Cerebellar nuclear complex (tissue), 1 donor: ENCODE results near the gene APOF.
"Not testable (repeated sequence)": the region's sequence is repeated elsewhere in the genome, so short reads cannot be mapped to it uniquely, and the experiment has no call there.

Experiments
- DNase-seq, 2 experiments: peaks; one replicate each; lab custom pipeline; 2025; lab: John Stamatoyannopoulos, UW

The APOF gene

DNA sequence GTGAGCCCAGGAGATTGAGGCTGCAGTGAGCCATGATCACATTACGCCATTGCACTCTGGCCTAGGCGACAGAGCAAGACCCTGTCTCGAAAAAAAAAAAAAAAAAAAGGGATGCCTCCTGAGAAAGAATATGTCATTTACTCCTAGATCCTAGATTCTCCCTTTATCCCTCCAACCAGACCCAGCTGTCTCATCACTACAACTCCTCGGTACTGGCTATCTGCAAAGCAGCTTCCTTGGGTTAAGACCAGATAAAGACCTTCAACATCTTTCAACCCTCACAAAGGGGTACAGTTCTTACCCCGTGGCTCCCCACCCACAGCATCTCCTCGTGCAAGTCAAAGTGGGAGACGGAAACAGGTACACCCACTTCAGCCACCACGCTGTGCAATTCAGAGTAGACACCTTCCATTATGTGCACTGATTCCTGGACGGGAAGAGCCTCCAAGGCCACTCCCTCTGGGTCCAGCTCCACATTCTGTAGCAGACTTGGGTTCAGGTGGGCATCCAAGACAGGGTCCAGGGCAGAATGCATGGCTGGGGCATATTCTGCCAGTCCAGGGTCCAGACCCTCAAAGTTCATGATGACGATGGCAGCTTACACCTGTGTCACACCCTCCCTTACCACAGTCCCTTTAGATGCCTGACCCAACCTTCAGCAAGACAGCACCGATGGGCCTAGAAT lies 30.0 kb downstream of the APOF start:
- no peak for DNase-seq

GRCh38 chr12:56330936-56331490 lies 31.6 kb downstream of the APOF start:
- no peak for DNase-seq

DNA sequence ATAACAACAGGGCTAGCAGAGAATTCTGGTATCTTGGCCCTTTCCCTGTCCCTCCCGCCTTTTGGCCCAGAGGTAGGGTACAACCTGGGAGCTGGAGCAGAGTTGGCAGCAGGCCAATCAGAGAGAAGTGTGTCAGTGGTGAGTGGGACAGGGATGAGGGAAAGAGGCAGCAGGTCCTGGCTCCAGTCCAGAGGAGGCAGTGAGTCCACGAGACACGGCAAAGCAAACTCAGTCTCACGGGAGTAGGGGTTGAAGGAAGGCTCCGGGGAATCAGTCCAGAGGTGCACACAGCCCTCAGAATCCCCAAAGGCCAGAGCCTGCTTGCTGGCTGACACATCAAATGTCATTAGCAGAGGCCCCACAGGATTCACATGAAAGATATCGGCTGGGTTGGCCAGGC lies 36.1 kb downstream of the APOF start:
- DNase-seq, result no peak

GRCh38 chr12:56326126-56326525 lies 36.5 kb downstream of the APOF start:
- no peak for DNase-seq

DNA sequence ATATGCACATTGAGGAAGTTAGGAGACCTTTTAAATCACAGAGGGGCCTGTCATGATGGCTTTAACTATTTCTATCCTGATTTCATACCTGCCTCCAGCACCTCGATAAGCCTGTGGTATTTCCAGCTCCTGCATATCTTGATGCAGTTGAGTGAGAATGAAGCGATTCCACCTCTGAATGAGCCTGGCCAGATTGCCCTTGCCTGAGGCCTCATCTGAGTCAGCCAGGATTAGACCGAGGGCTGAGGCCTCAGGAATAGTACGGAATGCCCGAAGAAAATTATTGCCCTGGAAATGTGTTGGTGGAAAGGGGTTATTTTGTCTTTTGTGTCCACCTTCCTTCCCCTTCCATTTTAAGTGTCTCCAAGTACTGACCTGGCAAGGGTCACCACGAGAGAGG lies 38.5 kb downstream of the APOF start:
- no peak for DNase-seq

GRCh38 chr12:56321610-56322009 lies 41.0 kb downstream of the APOF start:
- not testable (repeated sequence) for DNase-seq

DNA sequence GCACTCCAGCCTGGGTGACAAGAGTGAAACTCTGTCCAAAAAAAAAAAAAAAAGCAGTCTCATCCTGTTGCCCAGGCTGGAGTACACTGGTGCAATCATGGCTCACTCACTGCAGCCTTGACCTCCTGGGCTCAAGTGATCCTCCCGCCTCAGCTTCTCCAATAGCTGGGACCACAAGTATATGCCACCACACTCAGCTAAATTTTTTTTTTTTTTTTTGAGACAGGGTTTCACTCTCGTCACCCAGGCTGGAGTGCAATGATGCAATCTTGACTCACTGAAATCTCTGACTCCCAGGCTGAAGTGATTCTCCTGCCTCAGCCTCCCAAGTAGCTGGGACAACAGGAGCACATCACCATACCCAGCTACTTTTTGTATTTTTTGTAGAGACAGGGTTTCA lies 41.6 kb downstream of the APOF start:
- DNase-seq, result no peak

- no peak for DNase-seq
These were observed 45.0 kb downstream of the APOF start for GRCh38 chr12:56317675-56318074.

DNA sequence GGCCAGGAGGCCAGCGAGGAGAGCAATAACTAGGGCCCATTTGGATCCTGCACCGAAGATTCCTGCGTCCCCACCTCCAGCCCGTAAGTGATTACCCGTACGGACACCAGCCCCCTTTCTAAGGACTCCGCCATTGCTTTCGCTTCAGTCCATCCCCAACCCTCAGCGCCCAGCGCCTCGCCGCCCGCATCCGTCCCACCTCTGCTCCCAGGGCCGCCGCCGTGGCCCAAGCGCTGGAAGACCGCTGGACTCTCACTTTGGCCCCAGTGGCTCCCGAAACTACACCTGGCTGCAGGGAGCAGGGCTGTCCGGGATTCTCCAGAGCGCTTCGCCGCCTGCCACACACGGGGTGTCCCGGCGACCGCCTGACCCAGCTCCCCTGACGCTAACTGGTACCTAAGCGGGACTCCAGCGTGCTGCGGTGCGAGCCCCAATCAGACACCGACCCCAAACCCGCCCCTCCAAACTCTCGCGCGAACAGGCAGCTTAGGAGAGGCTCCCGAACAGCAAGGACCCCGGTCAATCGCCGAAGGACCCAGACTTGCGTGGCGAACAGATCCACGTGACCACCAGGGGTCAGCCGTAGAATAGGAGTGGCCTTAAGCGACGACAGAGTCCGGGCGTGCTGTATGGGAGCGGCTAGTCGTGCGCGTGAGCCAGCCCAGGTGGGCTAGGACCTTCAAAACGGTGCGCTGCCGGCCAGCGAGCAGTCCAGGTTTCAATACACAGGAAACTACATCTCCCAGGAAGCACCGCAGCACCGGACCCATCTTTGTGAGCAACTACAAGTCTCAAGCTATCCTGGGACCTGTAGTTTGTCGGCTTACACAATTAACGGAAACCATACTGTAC lies 46.8 kb downstream of the APOF start, which contains the start of gene CNPY2:
Gene CNPY2, minus strand, starts transcription at position 367 of the 852 bp plus-strand sequence. CDS start 771 bp downstream, outside the sequence.
- peak; percentile 87 to 95 for DNase-seq

DNA sequence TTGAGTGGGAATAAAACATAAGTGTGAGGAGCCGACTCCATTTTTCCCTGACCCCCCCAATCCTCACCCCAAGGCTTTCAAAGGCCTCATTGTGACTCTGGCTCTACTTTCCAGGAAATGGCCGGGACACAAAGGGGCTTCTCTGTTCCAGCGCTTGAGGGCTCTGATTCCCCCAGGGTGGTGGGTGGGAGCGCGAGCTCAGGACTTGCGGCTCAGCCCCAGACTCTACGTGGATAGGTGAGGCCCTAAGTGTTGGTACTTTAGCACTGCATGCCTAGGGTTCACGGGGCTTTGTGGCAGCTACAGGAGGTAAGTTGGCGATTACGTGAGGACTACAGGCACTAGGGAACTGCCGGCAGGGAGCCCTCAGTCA lies 47.4 kb downstream of the APOF start:
- no peak for DNase-seq

- DNase-seq, result no peak
These were observed 51.7 kb downstream of the APOF start for GRCh38 chr12:56311003-56311402.
